T-helper 1 cell treated with Interleukin-12 subunit alpha and Interleukin-12 subunit beta and Interleukin-4 antibody, amounts not matched to agents 30 ng/mL and 1 ng/mL, for 36 hours (primary cell): ENCODE measurements around the gene MMP28. TPM values are rescaled to one million over a fixed set of nuclear protein-coding genes. Genes with fewer than 3 reads are reported as not detected.

ENCODE experiments used
- intact Hi-C: fragments of 100-400 bp; cut with micrococcal nuclease; formaldehyde crosslinking; loops from one replicate; pipeline ENCODE4 v1.15.1; 2024
- total RNA-seq: library from RNA; stranded (reverse); gene quantifications from 2 replicates; pipeline ENCODE4 v1.2.3, GENCODE V29; 2022

The MMP28 gene
- total RNA-seq, 1 donor from 2014 or later = not detected

DNA sequence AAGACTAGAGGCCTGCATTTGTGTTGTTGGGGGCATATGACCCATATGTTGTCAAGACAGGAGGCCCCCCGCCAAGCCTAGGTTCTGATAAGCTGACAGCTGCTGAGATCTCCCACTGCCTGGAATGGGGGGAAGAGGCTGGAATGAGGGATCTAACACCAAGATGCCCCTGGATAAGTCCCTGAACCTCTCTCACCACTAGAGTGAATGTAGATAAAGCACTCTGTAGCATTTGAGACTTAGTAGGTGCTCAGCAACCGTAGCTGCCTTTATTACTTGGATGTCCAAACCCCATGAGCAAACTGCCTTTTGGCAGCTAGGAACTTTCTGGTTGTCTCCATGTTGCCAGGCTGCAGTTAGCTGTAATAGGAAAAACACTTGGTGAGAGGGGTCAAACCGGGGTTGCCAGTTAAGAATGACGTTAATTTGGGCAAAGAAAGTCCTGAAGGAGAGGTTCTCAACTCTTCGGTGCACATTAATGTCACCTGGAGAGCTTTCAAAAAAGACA is 68.4 kb downstream of the MMP28 start:
- intact Hi-C loops = no loop called here

DNA sequence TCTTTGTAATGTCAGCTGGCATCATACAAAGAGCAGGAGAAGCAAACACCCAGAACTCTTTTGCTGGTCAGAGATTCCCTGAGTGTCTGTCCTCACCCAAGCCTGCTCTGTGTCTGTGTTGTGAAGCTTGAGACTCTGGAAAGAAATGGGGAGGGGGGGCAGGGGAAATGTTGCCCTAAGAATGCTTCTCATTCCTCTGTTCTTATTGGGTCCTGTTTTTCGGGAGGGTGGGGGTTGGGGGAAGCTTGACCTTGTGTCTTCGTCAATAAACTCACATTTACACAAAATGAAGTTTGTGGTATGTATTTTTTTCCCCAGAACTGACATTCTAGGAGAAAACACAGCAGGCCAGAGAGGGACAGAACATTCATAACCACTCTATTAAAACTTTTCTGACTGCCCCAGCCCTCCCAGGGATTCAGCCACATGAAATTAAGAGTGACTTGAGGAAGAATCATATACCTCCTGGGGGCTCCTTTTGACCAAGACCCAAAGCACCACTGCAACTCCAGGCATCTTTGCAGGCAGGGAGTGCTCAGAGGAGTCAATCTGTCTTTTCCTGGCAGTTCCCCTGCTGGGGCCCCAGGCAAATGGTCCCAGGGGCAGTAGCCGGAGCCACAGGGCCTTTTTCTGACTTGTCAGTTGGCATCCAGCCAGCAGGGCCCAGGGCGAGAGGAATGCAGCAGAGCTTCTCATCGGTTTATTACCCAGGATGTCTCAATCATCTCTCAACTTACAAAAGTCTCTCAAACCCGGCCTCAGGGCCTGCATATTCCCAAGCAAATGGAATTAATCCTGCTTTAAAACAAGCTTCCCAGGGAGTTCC is 69.1 kb downstream of the MMP28 start:
- intact Hi-C loops = no loop called here

DNA sequence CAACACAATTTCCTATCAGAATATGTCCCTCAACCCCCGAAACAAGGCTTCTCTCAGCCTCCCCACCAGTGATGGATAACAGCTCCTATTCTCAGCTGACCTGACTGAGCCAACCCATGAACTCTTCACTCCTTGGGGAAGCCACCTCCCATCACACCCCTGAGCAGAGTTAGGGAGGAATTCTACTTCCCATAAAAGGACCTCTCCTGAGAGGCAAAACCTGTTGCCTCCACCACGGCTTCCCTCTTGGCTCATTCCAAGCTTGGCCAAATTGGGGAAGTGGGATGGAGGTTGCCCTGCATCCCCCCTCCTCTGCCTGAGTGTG is 69.7 kb downstream of the MMP28 start:
- intact Hi-C loops = no loop called here

DNA sequence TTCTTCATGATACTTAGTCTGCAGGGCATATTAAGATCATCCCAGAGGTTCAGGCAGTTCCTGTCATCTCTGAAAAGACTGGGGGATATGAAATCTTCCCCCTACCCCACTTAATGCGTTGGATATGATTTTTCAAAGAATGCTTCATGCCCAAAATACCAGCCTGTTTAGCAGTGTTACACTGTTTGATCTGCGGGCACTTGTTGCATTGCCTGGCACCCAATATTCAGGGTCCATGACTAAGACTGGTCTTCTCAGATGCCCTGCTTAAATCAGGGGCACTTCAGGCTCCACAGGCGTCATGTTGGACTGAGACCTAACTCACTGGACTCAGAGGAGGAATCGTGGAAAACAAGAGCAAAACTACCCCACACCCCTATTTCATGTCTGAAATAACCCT is 70.4 kb downstream of the MMP28 start:
- intact Hi-C loops = no loop called here

DNA sequence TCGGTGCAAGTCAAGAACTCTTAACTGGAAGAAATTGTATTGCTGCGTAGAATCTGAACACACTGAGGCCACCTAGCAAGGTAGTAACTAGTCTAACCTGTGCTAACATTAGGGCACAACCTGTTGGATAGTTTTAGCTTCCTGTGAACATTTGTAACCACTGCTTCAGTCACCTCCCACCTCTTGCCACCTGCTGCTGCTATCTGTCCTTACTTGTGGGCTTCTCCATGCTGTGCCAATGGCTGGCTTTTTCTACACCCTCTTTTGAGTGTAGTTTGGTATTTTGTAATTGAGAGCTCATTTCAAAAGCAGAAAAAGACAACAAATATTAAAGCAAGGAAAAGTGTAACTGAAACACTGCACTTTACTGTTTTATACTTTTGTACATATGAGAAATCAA is 71.7 kb downstream of the MMP28 start:
- intact Hi-C loops = no loop called here

DNA sequence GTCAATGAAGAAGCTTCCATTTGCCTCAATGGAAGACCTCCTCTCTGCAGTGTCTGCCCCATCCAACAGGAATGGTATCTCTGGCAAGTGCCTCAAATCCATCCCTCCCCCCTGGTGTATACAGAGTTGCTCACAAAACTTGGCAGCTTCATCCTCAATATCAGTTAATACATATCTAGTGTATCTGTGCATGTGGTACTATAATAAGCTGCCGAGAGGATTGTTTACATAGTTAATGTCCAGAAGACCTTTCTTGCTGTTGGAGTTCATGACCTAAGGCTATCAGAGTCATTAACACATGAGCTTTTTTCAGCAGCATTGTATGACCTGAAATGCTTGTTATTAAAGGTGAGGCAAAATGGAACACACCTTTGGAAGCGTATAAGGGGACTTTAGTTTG is 78.0 kb downstream of the MMP28 start:
- intact Hi-C loops = no loop called here

DNA sequence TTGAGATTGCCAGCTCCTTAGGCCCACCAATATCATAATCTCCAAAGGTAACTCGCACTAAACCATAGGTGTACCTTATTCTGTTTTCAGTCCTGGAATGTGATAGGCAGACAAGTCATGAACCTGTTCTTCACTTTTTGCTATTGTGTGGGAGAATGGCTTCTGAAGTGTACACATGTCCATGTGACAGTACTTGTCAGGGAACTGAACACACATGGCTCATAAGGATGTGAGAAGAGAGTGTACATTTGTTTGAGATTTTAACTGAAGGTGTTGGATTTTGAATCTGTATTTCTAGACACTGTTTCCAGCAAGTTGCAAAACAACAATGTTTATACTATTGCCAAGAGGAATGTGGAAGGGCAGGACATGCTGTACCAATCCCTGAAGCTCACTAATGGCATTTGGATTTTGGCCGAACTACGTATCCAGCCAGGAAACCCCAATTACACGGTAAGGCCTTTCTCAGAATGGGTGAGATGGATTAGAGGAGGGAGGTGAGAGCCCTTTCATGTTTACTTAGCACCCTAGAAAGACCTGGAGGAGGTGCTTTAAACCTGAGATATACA is 78.5 kb downstream of the MMP28 start:
- intact Hi-C loops = no loop called here

DNA sequence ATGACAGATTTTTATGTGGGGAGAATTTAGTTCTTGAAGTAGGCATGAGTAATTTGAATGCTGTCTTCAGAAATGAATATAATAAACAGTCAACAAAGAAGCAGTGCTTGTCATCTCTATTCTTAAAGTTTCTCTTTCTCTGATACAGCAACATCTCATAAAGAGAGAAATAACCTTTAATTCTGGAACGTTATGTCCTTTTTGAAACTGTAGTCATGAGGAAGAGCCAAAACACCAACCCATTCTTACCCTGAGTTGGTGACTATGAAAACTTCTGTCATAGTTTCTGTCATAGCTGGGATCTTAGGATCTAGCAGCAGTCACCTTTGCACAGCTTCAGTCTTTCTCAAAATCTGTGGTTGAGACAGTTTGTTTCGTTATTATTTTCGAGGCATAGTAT is 79.3 kb downstream of the MMP28 start:
- intact Hi-C loops = no loop called here

Other genes starting within 250 kb of the MMP28 start
- gene SLFN14, start 234.8 kb downstream of the MMP28 start, total RNA-seq = 0.10 TPM in 1 of 2 replicates, not detected in the other
- gene PEX12, start 217.1 kb downstream of the MMP28 start, total RNA-seq = 4.4 and 4.7 TPM in 2 replicates
- gene AP2B1, start 208.3 kb downstream of the MMP28 start, total RNA-seq = 217 and 229 TPM in 2 replicates
- 0.29 and 1.3 TPM in 2 replicates for gene RASL10B, start 64.0 kb downstream of the MMP28 start, total RNA-seq
- gene GAS2L2, start 42.4 kb downstream of the MMP28 start, total RNA-seq = not detected in 2 replicates
- gene C17orf50, start 34.8 kb downstream of the MMP28 start, total RNA-seq = not detected in 2 replicates
- gene TAF15, start 13.8 kb upstream of the MMP28 start, total RNA-seq = 275 and 280 TPM in 2 replicates
- gene HEATR9, start 73.2 kb upstream of the MMP28 start, total RNA-seq = 0.56 and 0.85 TPM in 2 replicates
- 112 and 114 TPM in 2 replicates for gene CCL5, start 84.7 kb upstream of the MMP28 start, total RNA-seq
- 6.1 and 6.3 TPM in 2 replicates for gene RDM1, start 135.1 kb upstream of the MMP28 start, total RNA-seq
- gene LYZL6, start 148.1 kb upstream of the MMP28 start, total RNA-seq = not detected in 2 replicates
- gene CCL16, start 185.9 kb upstream of the MMP28 start, total RNA-seq = not detected in 2 replicates
- gene CCL14, start 191.1 kb upstream of the MMP28 start, total RNA-seq = not detected in 2 replicates
- gene CCL15, start 205.9 kb upstream of the MMP28 start, total RNA-seq = not detected in 2 replicates
- gene CCL23, start 222.3 kb upstream of the MMP28 start, total RNA-seq = not detected in 2 replicates